Uterus (tissue), 4 donors: ENCODE measurements around the gene TBCD. TPM values are rescaled to one million over a fixed set of nuclear protein-coding genes. Genes with fewer than 3 reads are reported as not detected.

Experiments used
- DNase-seq, 2 donors: peaks; one replicate each; pipeline ENCODE4 v3.0.0-alpha.2; 2019 to 2020
- H3K27ac ChIP-seq, 2 donors: fragments of 200-600 bp; sonication (generic); 1 replicate in 1 of 2; 2 replicates in 1 of 2; pipeline ENCODE4 v1.5.1; 2016 to 2018
- H3K27me3 ChIP-seq, 2 donors: fragments of 200-600 bp; sonication (generic); one replicate each; pipeline ENCODE4 v1.5.1; 2018 to 2019; ENCODE audit warnings: control low read depth in 1 of 2
- H3K36me3 ChIP-seq, 2 donors: fragments of 200-600 bp; sonication (generic); one replicate each; pipeline ENCODE4 v1.5.1; 2019; ENCODE audit warnings: control low read depth in 1 of 2
- H3K4me1 ChIP-seq, 2 donors: fragments of 200-600 bp; sonication (generic); one replicate each; pipeline ENCODE4 v1.5.1; 2018 to 2019; ENCODE audit warnings: control low read depth in 1 of 2
- H3K4me3 ChIP-seq, 2 donors: fragments of 200-600 bp; sonication (generic); 1 replicate in 1 of 2; 2 replicates in 1 of 2; pipeline ENCODE4 v1.5.1; 2018 to 2019; ENCODE audit warnings: mild to moderate bottlenecking in 1 of 2
- H3K9me3 ChIP-seq, 2 donors: fragments of 200-600 bp; sonication (generic); one replicate each; pipeline ENCODE4 v1.5.1; 2019; ENCODE audit warnings: control low read depth in 1 of 2
- POLR2A ChIP-seq, 2 donors: fragments of 450-650 bp; IDR thresholded peaks; one replicate each; pipeline ENCODE4 v1.6.1; 2016; ENCODE audit warnings: antibody characterized with exemption in 2 of 2, mild to moderate bottlenecking in 1 of 2, moderate library complexity in 1 of 2
- intact Hi-C: fragments of 100-400 bp; cut with DNase I; formaldehyde crosslinking; loops from one replicate; pipeline ENCODE4 v1.15.1; 2023; ENCODE audit warnings: low total_unique reads
- total RNA-seq, 4 donors: library from RNA; depleted of rRNA in 3 of 4; stranded (reverse); fragments of >200 nt in 3 of 4; gene quantifications; one replicate each; pipeline versions ENCODE4 v1.1.0 to v1.2.4, GENCODE V29; 2014 to 2023
- TF ChIP-seq, protein P1 (sequence below), 4 experiments: fragments of 200-600 bp in 2 of 4; fragments of 450-650 bp in 2 of 4; sonication (generic) in 2 of 4; IDR thresholded peaks; one replicate each; pipeline ENCODE4 v1.5.1; 2016 to 2019; ENCODE audit warnings: antibody characterized with exemption in 4 of 4, mild to moderate bottlenecking in 2 of 4, moderate library complexity in 1 of 4
- donor health status: DM: yes; HTN: yes; CAD: no.

TBCD gene
- total RNA-seq, 4 donors from 2014 or later: 35.9 to 142 (median 61.3) TPM

DNA sequence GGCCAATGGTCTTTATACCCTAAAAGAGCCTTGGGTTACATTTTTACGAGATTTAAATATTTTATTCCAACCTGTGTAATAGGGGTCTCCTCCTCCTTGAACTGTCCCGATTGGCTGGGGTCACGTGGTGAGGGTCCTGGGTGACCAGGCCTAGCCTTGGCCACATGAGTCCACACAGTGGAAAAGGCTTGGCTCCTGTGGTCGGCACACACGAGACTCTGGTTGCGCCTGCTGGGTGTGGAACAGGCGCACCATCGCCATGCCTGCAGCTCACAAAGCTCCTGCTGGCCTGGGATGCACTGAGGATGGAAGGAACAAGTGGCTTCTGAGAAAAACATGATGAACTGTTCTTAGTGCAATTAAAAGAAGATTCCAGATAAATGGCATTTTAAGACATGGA lies 191.9 kb downstream of the TBCD start:
- intact Hi-C loops: no loop called here
- no peak overlapping the region for H3K4me3 ChIP-seq
- H3K27me3 ChIP-seq: no peaks in the 10 kb centered on the region
- TF ChIP-seq, protein P1, sequence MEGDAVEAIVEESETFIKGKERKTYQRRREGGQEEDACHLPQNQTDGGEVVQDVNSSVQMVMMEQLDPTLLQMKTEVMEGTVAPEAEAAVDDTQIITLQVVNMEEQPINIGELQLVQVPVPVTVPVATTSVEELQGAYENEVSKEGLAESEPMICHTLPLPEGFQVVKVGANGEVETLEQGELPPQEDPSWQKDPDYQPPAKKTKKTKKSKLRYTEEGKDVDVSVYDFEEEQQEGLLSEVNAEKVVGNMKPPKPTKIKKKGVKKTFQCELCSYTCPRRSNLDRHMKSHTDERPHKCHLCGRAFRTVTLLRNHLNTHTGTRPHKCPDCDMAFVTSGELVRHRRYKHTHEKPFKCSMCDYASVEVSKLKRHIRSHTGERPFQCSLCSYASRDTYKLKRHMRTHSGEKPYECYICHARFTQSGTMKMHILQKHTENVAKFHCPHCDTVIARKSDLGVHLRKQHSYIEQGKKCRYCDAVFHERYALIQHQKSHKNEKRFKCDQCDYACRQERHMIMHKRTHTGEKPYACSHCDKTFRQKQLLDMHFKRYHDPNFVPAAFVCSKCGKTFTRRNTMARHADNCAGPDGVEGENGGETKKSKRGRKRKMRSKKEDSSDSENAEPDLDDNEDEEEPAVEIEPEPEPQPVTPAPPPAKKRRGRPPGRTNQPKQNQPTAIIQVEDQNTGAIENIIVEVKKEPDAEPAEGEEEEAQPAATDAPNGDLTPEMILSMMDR (IDR thresholded peaks at IDR 0.05): no peak
- TF ChIP-seq POLR2A (IDR thresholded peaks at IDR 0.05): no peak
- no peaks in the 10 kb centered on the region for H3K36me3 ChIP-seq
- DNase-seq: no peak
- no peaks in the 10 kb centered on the region for H3K4me1 ChIP-seq
- peaks cover 0 to 22% of the 10 kb centered on the region in 2 donors for H3K9me3 ChIP-seq
- H3K27ac ChIP-seq: no peak overlapping the region

DNA sequence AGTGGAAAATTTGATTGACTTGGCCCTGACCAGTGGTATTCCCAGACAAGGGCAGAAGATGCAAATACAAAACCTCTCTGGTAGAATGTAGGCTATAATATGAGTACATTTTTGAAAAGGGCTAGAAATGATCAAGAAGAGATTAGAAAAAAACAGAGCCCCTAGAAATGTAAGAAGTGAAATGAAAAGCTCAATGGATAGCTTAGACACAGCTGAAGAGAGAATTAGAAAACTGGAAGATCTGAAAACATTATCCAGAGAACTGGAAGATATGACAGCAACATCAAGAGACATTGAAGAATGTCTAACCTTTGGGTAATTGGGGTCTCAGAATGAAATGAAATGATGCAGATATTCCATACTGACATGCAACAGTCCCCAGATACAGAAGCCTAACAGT lies 193.1 kb downstream of the TBCD start:
- Histone ChIP-seq H3K27me3 (no peaks in the 10 kb centered on the region), H3K27ac (no peak overlapping the region), H3K4me3 (no peak overlapping the region), H3K9me3 (peaks cover 0 to 22% of the 10 kb centered on the region in 2 donors), H3K4me1 (no peaks in the 10 kb centered on the region), H3K36me3 (no peaks in the 10 kb centered on the region)
- no peak for DNase-seq
- TF ChIP-seq, protein P1 (IDR thresholded peaks at IDR 0.05): no peak
- no peak for TF ChIP-seq POLR2A (IDR thresholded peaks at IDR 0.05)
- intact Hi-C loops: no loop called here

DNA sequence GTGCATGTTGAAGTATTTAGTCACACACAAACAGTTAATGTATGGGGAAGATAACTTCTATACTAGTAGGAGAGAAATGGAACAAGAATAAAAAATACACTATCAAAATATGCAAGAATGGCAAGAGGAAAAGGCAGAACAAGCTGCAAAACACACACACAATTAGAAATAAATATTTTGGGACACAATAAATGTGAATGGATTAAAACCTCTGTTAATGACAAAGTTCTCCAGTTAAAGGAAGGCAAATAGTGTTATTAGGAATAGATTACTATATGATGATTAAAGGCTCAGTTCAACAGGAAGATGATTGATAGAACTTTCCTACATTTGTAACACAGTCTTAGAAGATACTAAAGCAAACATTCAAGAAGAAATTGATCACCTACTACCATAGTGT lies 194.2 kb downstream of the TBCD start:
- no peaks in the 10 kb centered on the region for H3K27me3 ChIP-seq
- no peaks in the 10 kb centered on the region for H3K36me3 ChIP-seq
- intact Hi-C loops: no loop called here
- peaks cover 0 to 22% of the 10 kb centered on the region in 2 donors for H3K9me3 ChIP-seq
- no peaks in the 10 kb centered on the region for H3K4me1 ChIP-seq
- no peak overlapping the region for H3K4me3 ChIP-seq
- no peak for DNase-seq
- TF ChIP-seq, protein P1 (IDR thresholded peaks at IDR 0.05): no peak
- TF ChIP-seq POLR2A (IDR thresholded peaks at IDR 0.05): no peak
- H3K27ac ChIP-seq: no peak overlapping the region

DNA sequence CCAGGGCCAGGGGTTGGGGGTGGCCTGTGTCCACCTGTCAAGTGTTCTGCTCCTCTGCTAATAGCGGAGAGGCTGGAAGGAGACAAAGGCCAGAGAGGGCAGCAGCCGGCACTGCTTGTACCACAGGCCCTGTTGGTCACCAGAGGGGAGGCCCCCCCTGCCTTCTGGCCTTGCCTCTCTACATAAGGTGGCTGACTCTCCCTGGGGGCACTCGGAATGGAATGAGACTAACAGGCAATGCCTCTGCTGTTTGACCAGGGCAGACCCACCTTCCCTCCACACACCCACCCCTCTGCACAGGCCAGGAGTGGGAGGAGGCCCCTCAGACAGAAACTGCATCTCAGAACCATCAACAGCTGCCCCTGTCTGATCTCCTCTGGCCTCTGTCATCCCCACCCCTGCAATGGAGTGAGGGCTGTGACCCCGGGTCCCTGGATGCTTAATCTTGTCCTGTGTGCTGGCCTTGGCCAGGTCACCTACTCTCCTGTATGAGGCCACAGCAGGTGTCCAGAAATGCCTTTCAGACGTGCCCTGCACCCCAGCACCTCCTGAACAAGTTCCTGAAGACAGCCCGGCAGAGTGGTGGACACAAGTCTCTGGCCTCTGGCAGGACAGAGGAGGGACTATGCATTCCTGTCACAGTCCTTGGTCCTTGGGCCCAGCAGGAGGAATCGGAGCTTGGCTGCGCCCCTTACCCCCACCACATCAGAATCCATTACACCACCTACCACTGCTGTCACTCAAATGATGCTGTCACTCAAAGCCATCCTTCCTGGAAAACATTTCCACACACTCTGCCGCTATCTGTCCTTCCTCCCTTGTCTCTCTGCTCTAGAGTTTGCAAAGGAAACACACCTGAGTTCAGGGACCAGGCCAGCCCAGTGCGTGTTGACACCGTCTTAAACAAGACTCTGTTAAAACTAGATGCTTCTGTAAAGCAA lies 195.5 kb downstream of the TBCD start:
- Histone ChIP-seq H3K9me3 (peaks cover 0 to 22% of the 10 kb centered on the region in 2 donors), H3K27ac (no peak overlapping the region), H3K4me3 (no peak overlapping the region), H3K4me1 (no peaks in the 10 kb centered on the region), H3K36me3 (no peaks in the 10 kb centered on the region), H3K27me3 (no peaks in the 10 kb centered on the region)
- DNase-seq: peak; percentile 6 to 12
- intact Hi-C loops: no loop called here
- TF ChIP-seq, protein P1 (IDR thresholded peaks at IDR 0.05): no peak
- no peak for TF ChIP-seq POLR2A (IDR thresholded peaks at IDR 0.05)

DNA sequence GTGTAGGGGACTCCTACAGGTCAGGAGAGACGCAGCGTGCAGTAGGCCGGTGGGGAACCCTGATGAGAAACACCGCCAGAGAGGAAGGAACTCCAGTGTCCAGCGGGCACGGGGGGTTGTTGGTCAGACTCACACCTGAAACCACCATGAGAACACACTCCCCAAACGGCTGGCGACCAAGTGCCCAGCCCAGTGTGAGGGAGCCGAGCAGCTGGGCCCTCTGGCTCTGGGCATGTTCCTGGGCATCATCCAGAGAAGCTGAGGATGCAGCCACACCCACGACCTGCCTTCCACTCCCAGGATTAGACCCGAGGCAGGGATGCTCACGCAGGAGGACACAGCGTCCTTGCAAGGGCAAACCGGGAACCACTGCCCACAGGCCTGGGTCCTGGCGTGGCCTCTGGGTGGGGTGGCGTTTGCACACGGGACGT lies 196.2 kb downstream of the TBCD start:
- no peak for TF ChIP-seq POLR2A (IDR thresholded peaks at IDR 0.05)
- TF ChIP-seq, protein P1 (IDR thresholded peaks at IDR 0.05): no peak
- Histone ChIP-seq H3K36me3 (no peaks in the 10 kb centered on the region), H3K4me1 (no peaks in the 10 kb centered on the region), H3K4me3 (no peak overlapping the region), H3K27me3 (no peaks in the 10 kb centered on the region), H3K27ac (no peak overlapping the region), H3K9me3 (peaks cover 0 to 22% of the 10 kb centered on the region in 2 donors)
- peak; percentile 7 to 10 for DNase-seq
- intact Hi-C loops: no loop called here
